ENCODE measurements around the gene SLC29A1.

DNA sequence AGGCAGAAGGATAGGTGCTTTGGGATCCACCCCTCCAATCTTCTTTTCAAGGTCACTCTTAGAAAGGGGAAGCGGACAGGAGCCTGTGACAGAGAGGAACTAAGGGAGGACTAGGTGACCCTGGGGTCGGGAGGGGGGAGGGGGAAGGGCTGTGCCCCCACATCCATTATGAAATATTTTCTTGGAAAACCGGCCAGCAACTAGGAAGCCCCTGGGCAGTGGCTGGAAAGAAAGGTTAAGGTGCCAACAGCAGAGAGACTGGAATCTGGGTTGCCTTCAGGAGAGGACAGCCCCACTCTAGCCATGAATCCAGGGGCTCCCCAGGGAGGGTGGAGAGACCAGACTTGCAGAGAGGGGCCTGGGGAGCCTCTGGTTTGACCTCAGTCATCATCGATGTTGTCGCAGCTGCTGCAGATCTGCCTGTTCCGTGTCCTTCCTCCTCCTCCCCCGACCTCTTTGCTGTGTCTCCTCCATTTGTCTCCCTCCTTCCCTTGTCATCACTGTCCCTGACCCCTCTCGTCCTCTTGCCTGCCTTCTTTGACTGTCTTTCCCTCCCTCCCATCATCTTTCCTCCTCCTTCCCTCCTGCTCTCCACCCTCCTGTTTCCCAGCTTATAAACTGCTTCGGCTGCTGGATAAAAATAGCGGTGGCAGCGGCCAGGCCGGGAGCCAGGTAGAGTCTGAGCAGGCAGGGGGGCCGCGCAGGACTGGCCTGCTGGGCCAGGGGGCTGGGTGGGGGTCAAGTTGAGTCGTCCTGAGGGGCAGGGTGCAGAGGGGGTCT is 3.2 kb downstream of the SLC29A1 start:
- TF ChIP-seq YY1 (IDR thresholded peaks at IDR 0.05; ENCODE audit: insufficient read depth, insufficient read length) (no peak), ZNF274 (IDR thresholded peaks at IDR 0.05; ENCODE audit: low read depth, low read length) (no peak)

Data from NT2/D1 (cell line).